ENCODE results near the gene OR1E2.

The OR1E2 gene

GRCh38 chr17:3475251-3475685 lies 41.6 kb upstream of the OR1E2 start:
- TF ChIP-seq FOXP2 (optimal IDR thresholded peaks at IDR 0.05; ENCODE audit: borderline replicate concordance, extremely low read depth, extremely low read length, insufficient read depth) (no peak), REST (IDR thresholded peaks at IDR 0.05; ENCODE audit: insufficient read depth in 1 of 2, low read depth in 2 of 2, low read length in 2 of 2) (no peak), TAF1 (IDR thresholded peaks at IDR 0.05; ENCODE audit: borderline replicate concordance, insufficient read depth, low read length) (no peak), SIN3A (IDR thresholded peaks at IDR 0.05; ENCODE audit: borderline replicate concordance, insufficient read depth, low read length) (no peak), POLR2AphosphoS5 (IDR thresholded peaks at IDR 0.05; ENCODE audit: low read depth, low read length) (no peak)

DNA sequence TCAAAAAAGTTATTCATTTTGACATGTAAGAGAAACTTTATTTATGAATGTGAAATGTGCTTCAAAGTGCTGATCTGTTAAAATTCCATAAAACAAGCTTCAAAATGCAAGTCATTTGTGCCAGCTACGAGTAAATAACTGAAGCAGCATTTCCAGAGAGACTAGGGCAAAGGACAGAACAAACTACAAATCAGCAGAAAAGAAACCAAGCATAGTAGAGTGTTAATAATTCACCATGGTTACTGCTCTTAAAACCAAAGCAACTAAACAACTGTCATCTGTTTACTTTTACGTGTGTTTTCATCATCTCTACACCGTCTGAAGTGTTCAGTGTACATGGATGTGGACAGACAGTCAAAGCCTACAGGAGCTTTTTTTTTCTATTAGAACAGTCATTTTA lies 40.6 kb upstream of the OR1E2 start:
- no peak for TF ChIP-seq FOXP2 (optimal IDR thresholded peaks at IDR 0.05; ENCODE audit: borderline replicate concordance, extremely low read depth, extremely low read length, insufficient read depth)
- no peak for TF ChIP-seq TAF1 (IDR thresholded peaks at IDR 0.05; ENCODE audit: borderline replicate concordance, insufficient read depth, low read length)
- TF ChIP-seq SIN3A (IDR thresholded peaks at IDR 0.05; ENCODE audit: borderline replicate concordance, insufficient read depth, low read length), result no peak
- TF ChIP-seq POLR2AphosphoS5 (IDR thresholded peaks at IDR 0.05; ENCODE audit: low read depth, low read length), result no peak
- no peak for TF ChIP-seq REST (IDR thresholded peaks at IDR 0.05; ENCODE audit: insufficient read depth in 1 of 2, low read depth in 2 of 2, low read length in 2 of 2)

- TF ChIP-seq FOXP2 (optimal IDR thresholded peaks at IDR 0.05; ENCODE audit: borderline replicate concordance, extremely low read depth, extremely low read length, insufficient read depth) (no peak), REST (IDR thresholded peaks at IDR 0.05; ENCODE audit: insufficient read depth in 1 of 2, low read depth in 2 of 2, low read length in 2 of 2) (no peak), SIN3A (IDR thresholded peaks at IDR 0.05; ENCODE audit: borderline replicate concordance, insufficient read depth, low read length) (no peak), TAF1 (IDR thresholded peaks at IDR 0.05; ENCODE audit: borderline replicate concordance, insufficient read depth, low read length) (no peak), POLR2AphosphoS5 (IDR thresholded peaks at IDR 0.05; ENCODE audit: low read depth, low read length) (no peak)
Observed at GRCh38 chr17:3472137-3472536, 38.5 kb upstream of the OR1E2 start.

- TF ChIP-seq TAF1 (IDR thresholded peaks at IDR 0.05; ENCODE audit: borderline replicate concordance, insufficient read depth, low read length) (no peak), REST (IDR thresholded peaks at IDR 0.05; ENCODE audit: insufficient read depth in 1 of 2, low read depth in 2 of 2, low read length in 2 of 2) (no peak), POLR2AphosphoS5 (IDR thresholded peaks at IDR 0.05; ENCODE audit: low read depth, low read length) (no peak), FOXP2 (optimal IDR thresholded peaks at IDR 0.05; ENCODE audit: borderline replicate concordance, extremely low read depth, extremely low read length, insufficient read depth) (no peak), SIN3A (IDR thresholded peaks at IDR 0.05; ENCODE audit: borderline replicate concordance, insufficient read depth, low read length) (no peak)
Observed at GRCh38 chr17:3471599-3471998, 38.0 kb upstream of the OR1E2 start, which contains the start of gene SPATA22. SPATA22 (minus strand) TSS chr17:3471819; CDS start chr17:3469325, 2,494 bp downstream.

DNA sequence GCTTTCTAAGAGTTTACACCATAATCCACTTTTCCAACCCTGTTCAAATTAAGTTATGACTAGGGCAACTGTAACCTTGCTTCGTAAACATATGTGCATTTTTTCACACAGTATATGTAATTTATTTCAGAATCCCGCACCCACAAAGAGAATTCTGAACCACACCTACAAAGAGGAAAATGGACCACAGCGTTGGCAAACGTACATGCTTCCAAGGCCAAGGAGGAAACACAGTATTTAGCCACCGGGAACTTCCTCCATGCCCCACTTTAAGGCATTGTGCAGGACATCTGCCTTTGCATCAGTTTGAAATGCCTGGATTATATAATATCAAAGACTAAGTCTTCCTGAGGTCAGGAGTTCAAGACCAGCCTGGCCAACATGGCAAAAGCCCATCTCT lies 35.9 kb upstream of the OR1E2 start:
- TF ChIP-seq TAF1 (IDR thresholded peaks at IDR 0.05; ENCODE audit: borderline replicate concordance, insufficient read depth, low read length) (no peak), POLR2AphosphoS5 (IDR thresholded peaks at IDR 0.05; ENCODE audit: low read depth, low read length) (no peak), SIN3A (IDR thresholded peaks at IDR 0.05; ENCODE audit: borderline replicate concordance, insufficient read depth, low read length) (no peak), REST (IDR thresholded peaks at IDR 0.05; ENCODE audit: insufficient read depth in 1 of 2, low read depth in 2 of 2, low read length in 2 of 2) (no peak), FOXP2 (optimal IDR thresholded peaks at IDR 0.05; ENCODE audit: borderline replicate concordance, extremely low read depth, extremely low read length, insufficient read depth) (no peak)

Data from PFSK-1 (cell line).